Neutrophil (primary cell): ENCODE data around the gene SEMA3C.

Experiments used
- H3K27ac ChIP-seq: fragments of 200-600 bp; sonication (generic); 2 replicates; pipeline ENCODE4 v1.5.1; 2016; ENCODE audit warnings: mild to moderate bottlenecking, moderate library complexity
- H3K27me3 ChIP-seq: fragments of 200-600 bp; sonication (generic); 2 replicates; pipeline ENCODE4 v1.6.0; 2016; ENCODE audit warnings: mild to moderate bottlenecking
- H3K36me3 ChIP-seq: fragments of 200-600 bp; sonication (generic); 2 replicates; pipeline ENCODE4 v1.5.1; 2017
- H3K4me1 ChIP-seq, 2 experiments: fragments of 200-600 bp in 1 of 2; sonication (generic) in 1 of 2; 1 replicate in 1 of 2; 2 replicates in 1 of 2; pipeline versions ENCODE4 v1.5.1 to v1.6.1; 2013 to 2016; ENCODE audit warnings: low read depth in 1 of 2, low read length in 1 of 2, mild to moderate bottlenecking in 1 of 2, moderate library complexity in 1 of 2; ENCODE audit not compliant: control insufficient read depth in 1 of 2, insufficient read depth in 1 of 2
- H3K4me3 ChIP-seq, 2 experiments: fragments of 200-600 bp in 1 of 2; sonication (generic) in 1 of 2; 1 replicate in 1 of 2; 2 replicates in 1 of 2; pipeline ENCODE4 v1.5.1; 2013 to 2016; ENCODE audit warnings: low read depth in 1 of 2, low read length in 1 of 2, mild to moderate bottlenecking in 1 of 2, moderate library complexity in 1 of 2
- H3K9me3 ChIP-seq: fragments of 200-600 bp; sonication (generic); 2 replicates; pipeline ENCODE4 v1.5.1; 2016
- CTCF ChIP-seq: fragments of 200-600 bp; sonication (generic); IDR thresholded peaks from 2 replicates; pipeline ENCODE4 v1.5.1; 2016; ENCODE audit warnings: antibody characterized with exemption

Gene SEMA3C

GRCh38 chr7:80783678-80784327 lies 135.0 kb downstream of the SEMA3C start:
- Histone ChIP-seq H3K4me3 (no peak overlapping the region), H3K36me3 (no peaks in the 10 kb centered on the region), H3K4me1 (peaks cover 10 to 21% of the 10 kb centered on the region in 2 experiments), H3K27me3 (no peaks in the 10 kb centered on the region), H3K9me3 (no peaks in the 10 kb centered on the region), H3K27ac (no peak overlapping the region)
- no peak for TF ChIP-seq CTCF

- no peak for TF ChIP-seq CTCF
- Histone ChIP-seq H3K27ac (no peak overlapping the region), H3K4me1 (peaks cover 10 to 21% of the 10 kb centered on the region in 2 experiments), H3K27me3 (no peaks in the 10 kb centered on the region), H3K9me3 (no peaks in the 10 kb centered on the region), H3K36me3 (no peaks in the 10 kb centered on the region), H3K4me3 (no peak overlapping the region)
Measured at GRCh38 chr7:80783186-80783677, 135.6 kb downstream of the SEMA3C start.

DNA sequence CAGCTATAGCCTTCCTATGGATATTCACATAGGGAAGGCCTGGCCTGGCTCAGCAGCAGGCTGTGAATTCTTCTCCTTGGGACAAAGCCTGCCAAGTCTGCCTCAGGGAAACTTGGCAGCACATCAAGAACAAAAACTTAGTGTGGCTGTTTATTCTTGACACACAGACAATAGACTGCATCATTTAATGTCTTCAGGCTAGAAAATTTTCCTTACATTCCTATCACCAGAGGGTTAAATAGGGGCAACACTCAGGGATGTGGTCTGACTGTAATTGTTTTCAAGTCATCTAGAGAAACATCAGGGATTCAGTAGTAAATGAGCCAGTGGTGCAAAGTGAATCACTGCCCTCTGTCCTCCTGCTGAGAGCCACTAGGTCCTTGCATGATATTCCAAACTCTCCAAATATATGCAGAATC lies 137.3 kb downstream of the SEMA3C start:
- no peak overlapping the region for H3K27ac ChIP-seq
- no peak overlapping the region for H3K4me3 ChIP-seq
- TF ChIP-seq CTCF, result no peak
- no peaks in the 10 kb centered on the region for H3K36me3 ChIP-seq
- no peaks in the 10 kb centered on the region for H3K27me3 ChIP-seq
- peaks cover 10 to 17% of the 10 kb centered on the region in 2 experiments for H3K4me1 ChIP-seq
- no peaks in the 10 kb centered on the region for H3K9me3 ChIP-seq

DNA sequence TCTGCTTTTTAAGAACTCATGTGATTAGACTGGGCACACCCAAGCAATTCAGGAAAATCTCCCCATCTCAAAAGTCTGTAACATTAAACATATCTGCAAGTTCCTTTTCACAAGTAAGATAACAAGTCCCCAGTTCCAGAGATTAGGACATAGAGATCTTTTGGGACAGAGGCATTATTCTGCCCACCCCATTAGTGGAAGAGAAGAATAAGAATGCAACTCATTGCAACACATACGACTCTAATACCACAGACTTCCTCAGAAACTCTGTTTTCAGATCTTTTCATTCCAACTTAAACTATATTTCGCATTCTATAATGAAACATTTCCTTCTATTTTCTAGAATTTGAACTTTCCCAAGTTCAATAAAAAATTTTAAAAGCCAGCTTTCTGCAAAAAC lies 137.7 kb downstream of the SEMA3C start:
- no peak for TF ChIP-seq CTCF
- H3K4me1 ChIP-seq, result peaks cover 10 to 17% of the 10 kb centered on the region in 2 experiments
- no peak overlapping the region for H3K27ac ChIP-seq
- no peak overlapping the region for H3K4me3 ChIP-seq
- no peaks in the 10 kb centered on the region for H3K27me3 ChIP-seq
- no peaks in the 10 kb centered on the region for H3K36me3 ChIP-seq
- no peaks in the 10 kb centered on the region for H3K9me3 ChIP-seq

DNA sequence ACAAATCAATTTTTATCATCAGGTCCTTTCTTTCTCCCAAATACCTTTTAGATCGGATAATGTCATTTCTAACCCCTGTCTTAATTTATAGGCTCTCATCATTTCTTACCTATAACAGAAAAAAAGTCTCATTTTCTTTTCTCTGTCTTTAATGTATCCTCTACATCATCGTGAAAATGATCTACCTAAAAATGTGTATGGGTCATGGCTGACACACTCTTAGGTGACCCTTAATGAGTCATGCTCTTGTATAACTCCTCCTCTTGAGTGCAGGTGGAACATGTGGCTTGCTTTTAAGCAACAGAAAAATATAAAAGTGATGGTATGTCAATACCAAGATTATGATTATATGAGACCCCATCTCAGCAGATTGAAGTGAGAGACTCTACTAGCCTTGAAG lies 139.4 kb downstream of the SEMA3C start:
- H3K4me1 ChIP-seq, result peaks cover 6 to 9% of the 10 kb centered on the region in 2 experiments
- no peak overlapping the region for H3K4me3 ChIP-seq
- no peak for TF ChIP-seq CTCF
- no peaks in the 10 kb centered on the region for H3K36me3 ChIP-seq
- no peak overlapping the region for H3K27ac ChIP-seq
- H3K9me3 ChIP-seq, result no peaks in the 10 kb centered on the region
- no peaks in the 10 kb centered on the region for H3K27me3 ChIP-seq
